Measurements from ENCODE around the gene TULP1. TPM values are rescaled to one million over a fixed set of nuclear protein-coding genes. Genes with fewer than 3 reads are reported as not detected.

The TULP1 gene
- total and polyA plus RNA-seq, 2 of the 13 experiments (the other 11 are each of a cell fraction or from before 2014, with no cell fraction given): not detected

DNA sequence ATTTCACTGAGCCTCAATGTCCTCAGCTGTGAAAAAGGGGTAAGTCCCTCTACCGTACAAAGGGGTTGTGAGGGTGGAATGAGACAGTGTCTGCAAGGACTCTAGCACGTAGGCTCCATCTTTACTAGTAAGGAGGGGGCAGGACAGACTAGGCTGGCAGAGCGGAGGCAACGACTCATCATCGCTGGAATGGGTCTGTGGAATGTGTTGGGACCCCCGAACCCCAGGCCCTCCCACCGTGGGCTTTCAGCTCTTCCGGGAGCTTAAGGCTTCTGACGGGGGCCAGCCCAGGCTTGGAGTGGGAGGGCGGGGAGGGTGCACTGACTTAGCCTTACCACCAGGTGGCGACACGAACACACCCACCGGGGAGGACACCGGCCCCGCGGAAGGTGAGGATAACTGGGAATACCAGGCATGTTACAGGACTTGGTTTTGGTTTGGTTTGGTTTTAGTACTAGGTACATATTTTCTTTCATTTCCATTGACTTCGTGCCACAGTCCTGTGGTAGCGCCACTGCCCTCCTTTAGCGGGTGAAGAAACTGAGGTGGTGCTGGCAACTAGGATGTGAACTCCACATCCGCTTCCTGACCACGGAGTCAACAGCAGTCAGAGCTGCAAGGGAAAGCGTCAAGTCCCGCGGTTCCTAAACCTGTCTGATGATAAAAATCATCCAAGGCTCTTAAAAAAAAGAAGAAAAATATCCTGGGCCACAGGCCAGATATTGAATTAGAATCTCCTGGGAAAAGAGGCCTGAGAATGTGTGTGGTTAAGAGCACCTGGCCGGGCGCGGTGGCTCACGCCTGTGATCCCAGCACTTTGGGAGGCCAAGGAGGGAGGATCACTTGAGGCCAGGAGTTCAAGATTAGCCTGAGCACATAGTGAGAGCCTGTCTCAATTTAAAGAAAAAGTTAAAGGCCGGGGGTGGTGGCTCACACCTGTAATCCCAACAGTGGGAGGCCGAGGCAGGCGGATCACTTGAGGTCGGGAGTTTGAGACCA, 10.3 kb upstream of the TULP1 start (continued):
- TF ChIP-seq ZNF597 (CRISPR knock-in tag; IDR thresholded peaks at IDR 0.05) (no peak), RBAK (CRISPR knock-in tag; IDR thresholded peaks at IDR 0.05) (no peak), SAFB2 (CRISPR knock-in tag; IDR thresholded peaks at IDR 0.05; ENCODE audit: borderline replicate concordance, low read depth) (no peak), ATF1 (CRISPR knock-in tag; IDR thresholded peaks at IDR 0.05) (no peak), ZFP1 (CRISPR knock-in tag; IDR thresholded peaks at IDR 0.05) (no peak), KMT2A (CRISPR knock-in tag; IDR thresholded peaks at IDR 0.05) (peak; percentile 35; the same call in 1 of the 2 replicates), SATB2 (CRISPR knock-in tag; IDR thresholded peaks at IDR 0.05) (no peak), ZNF274 (CRISPR knock-in tag; IDR thresholded peaks at IDR 0.05) (peak; percentile 56; the same call in 1 of the 2 replicates), FOSL1 (CRISPR knock-in tag; IDR thresholded peaks at IDR 0.05; ENCODE audit: borderline replicate concordance) (no peak), JUND (CRISPR knock-in tag; IDR thresholded peaks at IDR 0.05) (no peak), ZNF660 (CRISPR knock-in tag; IDR thresholded peaks at IDR 0.05; ENCODE audit: borderline replicate concordance, low read depth) (no peak), NFYB (CRISPR knock-in tag; IDR thresholded peaks at IDR 0.05) (no peak), ZNF792 (CRISPR knock-in tag; IDR thresholded peaks at IDR 0.05) (no peak)
- TF ChIP-seq, protein P1, sequence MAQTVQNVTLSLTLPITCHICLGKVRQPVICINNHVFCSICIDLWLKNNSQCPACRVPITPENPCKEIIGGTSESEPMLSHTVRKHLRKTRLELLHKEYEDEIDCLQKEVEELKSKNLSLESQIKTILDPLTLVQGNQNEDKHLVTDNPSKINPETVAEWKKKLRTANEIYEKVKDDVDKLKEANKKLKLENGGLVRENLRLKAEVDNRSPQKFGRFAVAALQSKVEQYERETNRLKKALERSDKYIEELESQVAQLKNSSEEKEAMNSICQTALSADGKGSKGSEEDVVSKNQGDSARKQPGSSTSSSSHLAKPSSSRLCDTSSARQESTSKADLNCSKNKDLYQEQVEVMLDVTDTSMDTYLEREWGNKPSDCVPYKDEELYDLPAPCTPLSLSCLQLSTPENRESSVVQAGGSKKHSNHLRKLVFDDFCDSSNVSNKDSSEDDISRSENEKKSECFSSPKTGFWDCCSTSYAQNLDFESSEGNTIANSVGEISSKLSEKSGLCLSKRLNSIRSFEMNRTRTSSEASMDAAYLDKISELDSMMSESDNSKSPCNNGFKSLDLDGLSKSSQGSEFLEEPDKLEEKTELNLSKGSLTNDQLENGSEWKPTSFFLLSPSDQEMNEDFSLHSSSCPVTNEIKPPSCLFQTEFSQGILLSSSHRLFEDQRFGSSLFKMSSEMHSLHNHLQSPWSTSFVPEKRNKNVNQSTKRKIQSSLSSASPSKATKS (CRISPR knock-in tag; IDR thresholded peaks at IDR 0.05): no peak
- TF ChIP-seq, protein P2, sequence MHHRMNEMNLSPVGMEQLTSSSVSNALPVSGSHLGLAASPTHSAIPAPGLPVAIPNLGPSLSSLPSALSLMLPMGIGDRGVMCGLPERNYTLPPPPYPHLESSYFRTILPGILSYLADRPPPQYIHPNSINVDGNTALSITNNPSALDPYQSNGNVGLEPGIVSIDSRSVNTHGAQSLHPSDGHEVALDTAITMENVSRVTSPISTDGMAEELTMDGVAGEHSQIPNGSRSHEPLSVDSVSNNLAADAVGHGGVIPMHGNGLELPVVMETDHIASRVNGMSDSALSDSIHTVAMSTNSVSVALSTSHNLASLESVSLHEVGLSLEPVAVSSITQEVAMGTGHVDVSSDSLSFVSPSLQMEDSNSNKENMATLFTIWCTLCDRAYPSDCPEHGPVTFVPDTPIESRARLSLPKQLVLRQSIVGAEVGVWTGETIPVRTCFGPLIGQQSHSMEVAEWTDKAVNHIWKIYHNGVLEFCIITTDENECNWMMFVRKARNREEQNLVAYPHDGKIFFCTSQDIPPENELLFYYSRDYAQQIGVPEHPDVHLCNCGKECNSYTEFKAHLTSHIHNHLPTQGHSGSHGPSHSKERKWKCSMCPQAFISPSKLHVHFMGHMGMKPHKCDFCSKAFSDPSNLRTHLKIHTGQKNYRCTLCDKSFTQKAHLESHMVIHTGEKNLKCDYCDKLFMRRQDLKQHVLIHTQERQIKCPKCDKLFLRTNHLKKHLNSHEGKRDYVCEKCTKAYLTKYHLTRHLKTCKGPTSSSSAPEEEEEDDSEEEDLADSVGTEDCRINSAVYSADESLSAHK (CRISPR knock-in tag; IDR thresholded peaks at IDR 0.05; ENCODE audit: borderline replicate concordance): no peak
- TF ChIP-seq, protein P3, sequence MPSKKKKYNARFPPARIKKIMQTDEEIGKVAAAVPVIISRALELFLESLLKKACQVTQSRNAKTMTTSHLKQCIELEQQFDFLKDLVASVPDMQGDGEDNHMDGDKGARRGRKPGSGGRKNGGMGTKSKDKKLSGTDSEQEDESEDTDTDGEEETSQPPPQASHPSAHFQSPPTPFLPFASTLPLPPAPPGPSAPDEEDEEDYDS (CRISPR knock-in tag; IDR thresholded peaks at IDR 0.05): 0 out of 2 replicates have a peak, but pooled peaks have one; percentile 27
- TF ChIP-seq, protein P4, sequence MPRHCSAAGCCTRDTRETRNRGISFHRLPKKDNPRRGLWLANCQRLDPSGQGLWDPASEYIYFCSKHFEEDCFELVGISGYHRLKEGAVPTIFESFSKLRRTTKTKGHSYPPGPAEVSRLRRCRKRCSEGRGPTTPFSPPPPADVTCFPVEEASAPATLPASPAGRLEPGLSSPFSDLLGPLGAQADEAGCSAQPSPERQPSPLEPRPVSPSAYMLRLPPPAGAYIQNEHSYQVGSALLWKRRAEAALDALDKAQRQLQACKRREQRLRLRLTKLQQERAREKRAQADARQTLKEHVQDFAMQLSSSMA (CRISPR knock-in tag; IDR thresholded peaks at IDR 0.05): no peak
- TF ChIP-seq, protein P5, sequence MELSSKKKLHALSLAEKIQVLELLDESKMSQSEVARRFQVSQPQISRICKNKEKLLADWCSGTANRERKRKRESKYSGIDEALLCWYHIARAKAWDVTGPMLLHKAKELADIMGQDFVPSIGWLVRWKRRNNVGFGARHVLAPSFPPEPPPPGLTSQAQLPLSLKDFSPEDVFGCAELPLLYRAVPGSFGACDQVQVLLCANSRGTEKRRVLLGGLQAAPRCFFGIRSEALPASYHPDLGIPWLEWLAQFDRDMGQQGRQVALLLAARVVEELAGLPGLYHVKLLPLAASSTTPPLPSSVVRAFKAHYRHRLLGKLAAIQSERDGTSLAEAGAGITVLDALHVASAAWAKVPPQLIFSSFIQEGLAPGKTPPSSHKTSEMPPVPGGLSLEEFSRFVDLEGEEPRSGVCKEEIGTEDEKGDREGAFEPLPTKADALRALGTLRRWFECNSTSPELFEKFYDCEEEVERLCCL (CRISPR knock-in tag; IDR thresholded peaks at IDR 0.05; ENCODE audit: borderline replicate concordance): no peak
- TF ChIP-seq, protein P6, sequence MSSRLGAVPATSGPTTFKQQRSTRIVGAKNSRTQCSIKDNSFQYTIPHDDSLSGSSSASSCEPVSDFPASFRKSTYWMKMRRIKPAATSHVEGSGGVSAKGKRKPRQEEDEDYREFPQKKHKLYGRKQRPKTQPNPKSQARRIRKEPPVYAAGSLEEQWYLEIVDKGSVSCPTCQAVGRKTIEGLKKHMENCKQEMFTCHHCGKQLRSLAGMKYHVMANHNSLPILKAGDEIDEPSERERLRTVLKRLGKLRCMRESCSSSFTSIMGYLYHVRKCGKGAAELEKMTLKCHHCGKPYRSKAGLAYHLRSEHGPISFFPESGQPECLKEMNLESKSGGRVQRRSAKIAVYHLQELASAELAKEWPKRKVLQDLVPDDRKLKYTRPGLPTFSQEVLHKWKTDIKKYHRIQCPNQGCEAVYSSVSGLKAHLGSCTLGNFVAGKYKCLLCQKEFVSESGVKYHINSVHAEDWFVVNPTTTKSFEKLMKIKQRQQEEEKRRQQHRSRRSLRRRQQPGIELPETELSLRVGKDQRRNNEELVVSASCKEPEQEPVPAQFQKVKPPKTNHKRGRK (CRISPR knock-in tag; IDR thresholded peaks at IDR 0.05): no peak
